IPS DF 6.9 (cell line): ENCODE measurements around the gene TRIP12.

Experiments
- DNase-seq: peaks from one replicate; pipeline ENCODE4 v3.0.0-alpha.2; 2013; ENCODE audit warnings: low read depth, low spot score
- H3K27ac ChIP-seq: one replicate; pipeline ENCODE4 v1.5.1; 2013; ENCODE audit warnings: low read length, control low read depth
- H3K27me3 ChIP-seq: 2 replicates; pipeline ENCODE4 v1.6.1; 2013; ENCODE audit warnings: mild to moderate bottlenecking, low read length; ENCODE audit not compliant: control insufficient read depth, insufficient read depth
- H3K36me3 ChIP-seq: 2 replicates; pipeline ENCODE4 v1.6.1; 2013; ENCODE audit warnings: low read length; ENCODE audit not compliant: control insufficient read depth, insufficient read depth
- H3K4me1 ChIP-seq: 2 replicates; pipeline ENCODE4 v1.6.1; 2013; ENCODE audit warnings: low read length; ENCODE audit not compliant: control insufficient read depth, insufficient read depth
- H3K4me3 ChIP-seq: 2 replicates; pipeline ENCODE4 v1.5.1; 2013; ENCODE audit warnings: mild to moderate bottlenecking, low read length
- H3K9me3 ChIP-seq: 2 replicates; pipeline ENCODE4 v1.6.1; 2013; ENCODE audit warnings: low read length, inconsistent platforms; ENCODE audit not compliant: control insufficient read depth, insufficient read depth
- WGBS: extraction: QIAGEN DNeasy Blood & Tissue Kit; methylation state at CpG from one replicate; pipeline ENCODE4 v1.1.7; 2013; ENCODE audit warnings: mixed read lengths, missing lambda C conversion rate; ENCODE audit not compliant: insufficient read length, insufficient coverage; 5-methylcytosine and 5-hydroxymethylcytosine counted together

TRIP12 gene

GRCh38 chr2:229879191-229879950, 42.4 kb downstream of the TRIP12 start:
- DNase-seq: no peak
- H3K9me3 ChIP-seq: no peaks in the 10 kb centered on the region
- H3K27ac ChIP-seq: no peak overlapping the region
- peaks cover 4% of the 10 kb centered on the region; the same call in 1 of the 2 replicates for H3K36me3 ChIP-seq
- H3K27me3 ChIP-seq: no peaks in the 10 kb centered on the region
- no peaks in the 10 kb centered on the region for H3K4me1 ChIP-seq
- no CpG with 5 or more reads among the region's 6 CpGs for WGBS
- no peak overlapping the region for H3K4me3 ChIP-seq

- Histone ChIP-seq H3K4me1 (no peaks in the 10 kb centered on the region), H3K36me3 (peaks cover 4% of the 10 kb centered on the region; the same call in 1 of the 2 replicates), H3K27ac (no peak overlapping the region), H3K9me3 (no peaks in the 10 kb centered on the region; the same call in 1 of the 2 replicates), H3K4me3 (no peak overlapping the region), H3K27me3 (no peaks in the 10 kb centered on the region)
- no peak for DNase-seq
- no CpG with 5 or more reads among the region's 2 CpGs for WGBS
Observed at GRCh38 chr2:229875549-229875948, 46.3 kb downstream of the TRIP12 start.

GRCh38 chr2:229874647-229875046, 47.2 kb downstream of the TRIP12 start:
- Histone ChIP-seq H3K27me3 (no peaks in the 10 kb centered on the region), H3K9me3 (no peaks in the 10 kb centered on the region; the same call in 1 of the 2 replicates), H3K4me3 (no peak overlapping the region), H3K27ac (no peak overlapping the region), H3K4me1 (no peaks in the 10 kb centered on the region), H3K36me3 (peaks cover 4% of the 10 kb centered on the region; the same call in 1 of the 2 replicates)
- WGBS: no CpG with 5 or more reads among the region's 4 CpGs
- DNase-seq: no peak

- peaks cover 2% of the 10 kb centered on the region; the same call in 1 of the 2 replicates for H3K4me1 ChIP-seq
- WGBS: no CpG with 5 or more reads among the region's 1 CpG
- DNase-seq: no peak
- H3K4me3 ChIP-seq: no peak overlapping the region
- H3K27me3 ChIP-seq: no peaks in the 10 kb centered on the region
- H3K27ac ChIP-seq: no peak overlapping the region
- no peaks in the 10 kb centered on the region; the same call in 1 of the 2 replicates for H3K9me3 ChIP-seq
- peaks cover 3% of the 10 kb centered on the region; the same call in 1 of the 2 replicates for H3K36me3 ChIP-seq
Observed at GRCh38 chr2:229873123-229873581, 48.7 kb downstream of the TRIP12 start.

- Histone ChIP-seq H3K27ac (no peak overlapping the region), H3K27me3 (no peaks in the 10 kb centered on the region)
- no CpG with 5 or more reads among the region's 6 CpGs for WGBS
Observed at GRCh38 chr2:229870903-229871656, 50.7 kb downstream of the TRIP12 start.

GRCh38 chr2:229869226-229869625, 52.6 kb downstream of the TRIP12 start:
- H3K4me1 ChIP-seq: peaks cover 2% of the 10 kb centered on the region; the same call in 1 of the 2 replicates
- no peaks in the 10 kb centered on the region; the same call in 1 of the 2 replicates for H3K9me3 ChIP-seq
- H3K27me3 ChIP-seq: no peaks in the 10 kb centered on the region
- DNase-seq: no peak
- no peaks in the 10 kb centered on the region for H3K36me3 ChIP-seq
- H3K4me3 ChIP-seq: no peak overlapping the region
- 100% methylated on average over 2 of the region's 3 CpGs for WGBS
- H3K27ac ChIP-seq: no peak overlapping the region

More at GRCh38 chr2:229870903-229871656, 50.7 kb downstream of the TRIP12 start:
- Histone ChIP-seq H3K4me3 (no peak overlapping the region), H3K36me3 (no peaks in the 10 kb centered on the region), H3K4me1 (peaks cover 2% of the 10 kb centered on the region; the same call in 1 of the 2 replicates), H3K9me3 (no peaks in the 10 kb centered on the region; the same call in 1 of the 2 replicates)
- no peak for DNase-seq

- Histone ChIP-seq H3K36me3 (no peaks in the 10 kb centered on the region), H3K27ac (no peak overlapping the region), H3K27me3 (no peaks in the 10 kb centered on the region), H3K4me3 (no peak overlapping the region), H3K9me3 (no peaks in the 10 kb centered on the region; the same call in 1 of the 2 replicates), H3K4me1 (peaks cover 2% of the 10 kb centered on the region; the same call in 1 of the 2 replicates)
- DNase-seq: no peak
- WGBS: no CpG with 5 or more reads among the region's 2 CpGs
Observed at GRCh38 chr2:229868794-229869193, 53.0 kb downstream of the TRIP12 start.

GRCh38 chr2:229865033-229865432, 56.8 kb downstream of the TRIP12 start:
- no CpG with 5 or more reads among the region's 2 CpGs for WGBS

GRCh38 chr2:229861431-229861830, 60.4 kb downstream of the TRIP12 start:
- no peaks in the 10 kb centered on the region for H3K27me3 ChIP-seq
- H3K9me3 ChIP-seq: no peaks in the 10 kb centered on the region
- no peaks in the 10 kb centered on the region for H3K4me1 ChIP-seq
- peaks cover 6% of the 10 kb centered on the region; the same call in 1 of the 2 replicates for H3K36me3 ChIP-seq
- H3K4me3 ChIP-seq: no peak overlapping the region
- no peak overlapping the region for H3K27ac ChIP-seq
- DNase-seq: no peak

More at GRCh38 chr2:229865033-229865432, 56.8 kb downstream of the TRIP12 start:
- Histone ChIP-seq H3K36me3 (no peaks in the 10 kb centered on the region), H3K4me3 (no peak overlapping the region), H3K4me1 (peaks cover 2% of the 10 kb centered on the region; the same call in 1 of the 2 replicates), H3K27me3 (no peaks in the 10 kb centered on the region), H3K9me3 (no peaks in the 10 kb centered on the region), H3K27ac (no peak overlapping the region)
- DNase-seq: no peak

GRCh38 chr2:229860334-229860733, 61.5 kb downstream of the TRIP12 start:
- Histone ChIP-seq H3K36me3 (peaks cover 6% of the 10 kb centered on the region; the same call in 1 of the 2 replicates), H3K9me3 (no peaks in the 10 kb centered on the region), H3K27me3 (no peaks in the 10 kb centered on the region), H3K27ac (no peak overlapping the region), H3K4me1 (no peaks in the 10 kb centered on the region), H3K4me3 (no peak overlapping the region)
- no peak for DNase-seq
- no CpG with 5 or more reads among the region's 1 CpG for WGBS
